NCI-H146 treated with DMSO at 0.1 percent for 48 hours (cell line): ENCODE measurements around the gene TNRC18.

Experiments
- DNase-seq: peaks from one replicate; lab custom pipeline; 2025; ENCODE audit not compliant: unreplicated experiment; lab: John Stamatoyannopoulos, UW

TNRC18 gene

DNA sequence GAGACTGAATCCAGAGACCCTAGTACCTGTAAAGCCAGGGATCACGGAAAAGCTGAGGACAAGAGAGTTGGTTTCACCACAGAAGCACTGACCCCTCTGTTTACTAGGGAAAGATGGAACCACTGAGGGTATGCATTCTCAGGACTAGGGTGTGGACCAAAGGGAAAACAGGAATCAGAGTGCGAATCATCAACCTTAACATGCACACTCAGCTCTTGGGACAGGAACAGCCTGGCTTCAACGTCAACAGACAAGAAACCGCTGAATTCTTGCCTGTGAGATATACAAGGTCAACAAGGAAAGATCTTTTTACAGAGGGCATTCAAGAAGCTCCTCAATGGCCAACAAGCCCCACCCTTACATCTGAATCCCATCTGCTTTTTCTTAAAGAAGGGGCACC is 14.9 kb downstream of the TNRC18 start:
- DNase-seq = no peak

DNA sequence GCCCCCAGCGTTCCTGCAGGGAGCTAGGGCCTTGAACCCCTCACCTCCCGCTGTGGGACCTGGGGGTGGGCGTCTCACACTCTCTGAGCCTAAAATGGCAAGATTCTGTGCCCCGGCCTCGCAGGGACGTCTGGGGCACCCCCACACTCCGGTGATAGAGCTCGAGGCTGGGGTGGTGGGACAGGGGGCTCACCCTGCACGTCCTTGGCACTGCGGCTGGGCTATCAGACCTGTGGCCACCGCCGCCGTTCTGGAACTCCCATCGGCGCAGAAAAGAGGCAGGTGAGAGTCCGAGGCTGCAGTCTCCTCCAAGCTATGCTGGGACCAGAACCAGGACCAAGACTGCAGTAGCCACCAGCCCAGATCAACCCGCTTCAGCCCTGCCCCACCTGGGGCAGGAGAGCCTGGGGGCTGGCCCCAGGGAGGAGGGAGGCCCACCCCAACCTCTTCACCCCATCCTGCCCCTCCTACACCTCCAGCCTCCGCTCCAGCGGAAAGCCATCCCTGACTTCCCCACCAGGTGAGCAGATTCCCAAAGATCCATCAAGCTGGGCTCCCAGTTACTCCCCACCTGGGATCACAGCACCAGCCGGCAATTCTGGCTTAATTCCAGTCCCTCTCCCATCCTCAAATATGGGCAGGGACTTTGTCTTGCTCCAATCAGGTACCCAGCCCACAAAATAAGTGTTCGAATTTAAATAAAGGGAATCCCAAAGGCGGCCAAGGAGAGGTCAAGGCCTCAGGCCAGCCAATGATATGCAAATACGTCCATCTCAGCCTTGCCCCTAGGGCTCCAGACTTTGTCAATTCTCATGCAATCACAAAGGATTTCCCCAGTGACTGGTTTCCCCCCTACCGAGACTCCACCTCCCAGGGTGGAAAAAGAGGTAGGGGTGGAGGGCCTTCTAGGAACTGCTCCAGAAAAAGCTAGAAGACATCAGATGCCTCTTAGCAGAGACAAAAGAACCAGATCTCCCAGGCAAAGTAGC is 16.4 kb downstream of the TNRC18 start:
- DNase-seq = peak; percentile 36

DNA sequence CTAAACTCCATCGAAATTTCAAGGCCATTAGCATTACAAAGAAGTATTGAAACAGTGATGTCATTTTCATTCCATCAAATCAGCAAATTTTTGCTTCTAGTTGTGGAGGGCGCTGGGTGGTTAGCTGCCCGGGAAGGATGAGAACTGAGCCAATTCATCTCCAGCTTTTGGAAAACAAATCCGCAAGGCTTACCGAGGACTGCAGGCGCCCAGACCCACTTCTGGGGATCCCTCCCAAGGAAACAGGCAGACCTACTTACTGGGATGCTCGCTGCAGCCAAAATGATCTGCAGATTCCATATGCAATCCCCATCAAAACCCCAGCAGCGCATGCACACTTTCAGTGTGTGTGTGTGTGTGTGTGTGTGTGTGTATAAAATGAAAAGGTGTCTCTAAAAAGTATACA is 19.2 kb downstream of the TNRC18 start:
- no peak for DNase-seq

DNA sequence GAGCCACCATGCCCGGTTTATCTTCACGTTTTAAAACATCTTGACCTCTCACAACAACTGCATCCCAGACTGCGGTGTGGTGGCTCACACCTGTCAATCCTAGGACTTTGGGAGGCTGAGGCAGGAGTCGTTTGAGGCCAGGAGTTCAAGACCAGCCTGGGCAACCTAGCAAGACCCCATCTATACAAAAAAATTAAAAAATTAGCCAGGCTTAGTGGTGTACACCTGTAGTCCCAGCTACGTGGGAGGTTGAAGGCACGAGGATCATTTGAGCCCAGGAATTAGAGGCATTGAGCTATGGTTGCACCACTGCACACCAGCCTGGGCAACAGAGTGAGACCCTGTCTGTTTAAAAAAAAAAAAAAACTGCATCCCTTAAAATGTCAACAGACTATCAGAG is 20.2 kb downstream of the TNRC18 start:
- DNase-seq = no peak

DNA sequence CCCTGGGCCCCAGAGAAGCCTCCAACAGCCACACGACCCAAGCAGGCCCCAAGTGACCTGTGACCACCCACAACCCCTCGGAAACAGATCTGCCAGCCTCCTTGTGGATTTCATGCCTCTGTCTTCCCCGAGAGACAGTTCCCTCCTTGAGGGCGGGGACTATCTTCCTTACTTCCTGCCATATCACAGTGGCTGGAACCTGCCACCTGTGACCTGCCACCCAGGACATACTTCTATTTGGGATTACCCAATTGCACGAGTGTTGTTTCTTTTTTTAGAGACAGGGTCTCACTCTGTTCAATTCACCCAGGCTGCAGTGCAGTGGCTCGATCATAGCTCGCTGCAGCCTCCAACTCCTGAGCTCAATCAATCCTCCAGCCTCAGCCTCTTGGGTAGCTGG is 25.9 kb downstream of the TNRC18 start:
- no peak for DNase-seq

DNA sequence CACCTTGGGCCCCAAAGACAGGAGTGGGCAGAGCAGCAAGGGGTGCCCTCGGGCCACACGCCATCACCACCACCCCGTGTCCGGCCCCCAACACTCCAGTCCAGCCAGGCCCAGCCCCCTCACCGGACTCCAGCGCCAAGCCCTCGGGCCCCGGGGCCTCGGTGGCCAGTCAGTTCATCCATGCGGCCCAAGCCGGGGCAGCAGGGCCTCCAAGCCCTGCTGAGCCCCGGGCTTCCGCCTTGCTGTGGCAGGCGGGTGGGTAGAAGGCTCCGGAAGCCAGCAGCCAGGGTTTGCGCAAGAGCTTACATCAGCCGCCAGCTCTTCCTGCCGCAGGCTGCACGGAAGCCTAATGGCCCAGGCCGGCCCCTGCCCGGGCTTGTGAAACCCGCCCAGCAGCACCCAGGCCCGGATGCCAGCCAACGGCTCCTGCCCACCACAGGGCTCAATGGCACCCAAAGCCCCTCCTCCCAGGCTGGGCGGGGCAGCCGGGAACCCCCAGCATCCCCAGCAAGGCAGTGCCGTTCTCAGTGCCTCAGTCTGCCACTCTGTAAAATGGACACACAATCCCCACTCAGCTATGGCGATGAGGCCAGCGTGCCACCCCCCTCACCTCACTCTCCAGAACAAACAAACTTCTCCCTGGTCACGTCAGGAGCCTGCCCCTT is 26.5 kb downstream of the TNRC18 start:
- DNase-seq = no peak

DNA sequence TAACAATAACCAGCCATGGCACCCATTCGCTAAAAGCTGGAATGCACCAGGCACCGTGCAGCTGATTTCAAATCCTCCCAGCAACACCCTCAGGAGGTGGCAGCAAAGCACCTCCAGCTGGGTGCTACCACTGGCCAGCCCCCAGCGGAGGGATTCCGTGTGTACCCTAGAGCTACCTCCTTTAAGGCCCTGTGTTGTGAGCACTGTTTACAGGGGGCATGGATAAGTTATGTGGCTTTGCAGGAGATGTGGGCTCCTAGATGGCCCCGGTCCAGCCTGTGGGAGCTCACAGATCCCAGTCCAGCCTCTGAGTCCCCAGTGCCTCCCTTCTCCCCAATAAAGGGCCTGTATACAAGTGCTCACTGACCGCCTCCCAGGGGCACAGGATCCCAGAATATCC is 27.1 kb downstream of the TNRC18 start:
- no peak for DNase-seq

DNA sequence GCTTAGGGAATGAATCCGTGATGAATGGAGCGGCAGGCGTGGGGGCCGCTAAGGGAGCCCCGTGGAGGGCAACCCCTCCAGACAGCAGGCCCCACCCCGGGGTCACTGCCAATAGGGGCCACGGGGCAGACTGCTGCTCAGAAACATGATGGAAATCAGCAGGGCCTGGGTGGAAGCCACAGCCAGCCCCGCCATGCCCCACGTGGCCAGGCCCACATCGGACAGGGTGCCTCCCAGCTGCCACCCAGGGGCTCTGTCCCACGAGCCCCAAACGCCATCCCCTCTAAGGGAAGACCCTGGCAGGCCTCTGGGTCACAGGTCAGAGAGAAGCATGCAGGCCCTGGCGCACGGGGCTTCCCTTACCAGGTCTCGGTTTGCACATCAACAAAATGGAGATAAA is 28.4 kb downstream of the TNRC18 start:
- DNase-seq = no peak

DNA sequence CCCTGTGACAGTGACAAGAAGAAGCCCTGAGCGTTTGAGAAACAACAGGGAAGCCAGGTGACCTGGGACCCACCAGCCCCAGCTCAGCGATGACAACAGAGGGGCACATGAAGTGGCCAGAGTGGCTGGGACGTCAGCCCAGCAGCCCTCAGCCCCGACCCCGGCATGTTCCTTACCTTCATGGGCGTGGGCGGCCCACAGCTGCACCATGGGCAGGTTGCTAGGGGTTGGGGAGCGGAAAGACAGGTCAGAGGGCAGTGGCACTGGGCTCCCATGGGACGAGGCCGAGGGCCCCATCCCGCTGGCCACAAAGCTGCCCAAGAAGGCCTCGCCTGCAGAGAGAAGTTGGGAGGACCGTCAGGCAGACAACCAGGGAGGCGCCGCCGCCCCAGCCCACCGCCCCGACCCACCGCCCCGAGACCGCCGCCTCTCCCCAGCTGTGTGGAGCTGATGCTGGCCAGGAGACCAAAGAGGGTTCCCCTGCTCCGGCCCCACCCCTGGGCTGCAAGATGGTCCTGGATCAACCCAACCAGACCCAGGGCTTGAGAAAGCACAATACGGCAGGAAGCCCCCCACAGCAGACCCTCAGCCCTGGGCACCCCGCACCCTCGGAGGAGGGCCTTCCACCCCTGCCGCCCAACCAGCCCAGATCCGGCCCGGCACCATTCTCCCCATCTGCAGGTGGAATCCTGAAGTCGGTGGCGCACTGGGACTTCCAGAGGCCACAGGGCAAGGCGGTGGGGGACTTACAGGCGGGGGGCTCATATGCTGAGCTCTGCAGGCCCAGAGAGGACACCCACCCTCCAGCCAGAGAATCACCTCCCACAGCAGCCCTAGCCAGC is 29.1 kb downstream of the TNRC18 start:
- no peak for DNase-seq

DNA sequence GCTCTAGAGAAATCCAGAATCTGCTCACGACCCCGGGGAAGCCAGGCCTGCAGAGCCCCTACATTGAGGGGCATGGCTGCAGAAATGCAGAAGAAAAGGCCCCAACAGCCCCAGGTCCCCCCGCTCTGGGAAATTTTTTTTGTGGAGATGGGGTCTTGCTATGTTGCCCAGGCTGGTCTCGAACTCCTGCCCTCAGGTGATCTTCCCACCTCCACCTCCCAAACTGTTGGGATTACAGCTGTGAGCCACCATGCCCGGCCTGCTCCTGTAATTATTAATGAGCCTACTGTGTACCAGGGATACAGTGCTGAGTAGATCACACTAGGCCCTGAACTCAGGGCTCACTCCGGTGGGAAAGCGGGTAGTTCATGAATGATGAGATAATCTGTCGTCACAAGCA is 29.9 kb downstream of the TNRC18 start:
- DNase-seq = no peak

DNA sequence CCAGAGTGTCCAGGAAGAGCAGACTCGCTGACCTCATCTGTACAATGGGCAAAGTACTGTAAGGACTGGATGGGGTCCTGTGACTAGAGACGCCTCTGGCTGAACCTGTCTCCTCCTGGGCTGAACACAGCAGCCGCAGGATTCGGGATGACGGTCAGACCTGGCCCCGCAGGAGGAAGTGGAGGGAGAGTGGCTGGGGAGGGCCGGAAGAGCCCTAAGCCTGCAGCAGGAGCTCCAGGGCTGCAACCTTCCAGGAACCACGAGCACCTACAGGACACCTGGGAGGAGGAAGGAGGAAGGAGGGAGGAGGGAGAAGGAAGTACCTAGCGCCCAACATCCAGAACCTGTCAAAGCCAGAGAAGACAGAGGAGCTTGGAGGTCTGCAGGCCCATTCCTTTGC is 30.3 kb downstream of the TNRC18 start:
- no peak for DNase-seq

DNA sequence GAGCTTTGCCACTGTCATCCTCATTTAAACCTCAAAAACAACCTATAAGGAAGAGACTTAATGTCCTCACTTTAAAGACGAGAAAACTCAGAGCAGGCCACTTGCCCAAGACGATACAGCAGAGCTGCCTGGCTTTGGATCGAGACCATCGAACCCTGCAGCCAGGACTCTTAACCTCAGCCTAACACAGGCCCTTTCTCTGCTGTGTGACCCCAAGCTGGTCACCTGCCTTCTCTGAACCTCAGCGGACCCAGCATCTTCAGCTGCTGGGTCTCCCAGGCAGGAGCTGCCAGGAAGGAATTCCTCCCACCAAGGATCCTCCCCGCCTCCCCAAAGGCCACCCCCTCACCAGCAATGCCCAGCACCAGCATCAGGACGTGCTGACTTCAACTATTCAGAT is 32.7 kb downstream of the TNRC18 start:
- no peak for DNase-seq

DNA sequence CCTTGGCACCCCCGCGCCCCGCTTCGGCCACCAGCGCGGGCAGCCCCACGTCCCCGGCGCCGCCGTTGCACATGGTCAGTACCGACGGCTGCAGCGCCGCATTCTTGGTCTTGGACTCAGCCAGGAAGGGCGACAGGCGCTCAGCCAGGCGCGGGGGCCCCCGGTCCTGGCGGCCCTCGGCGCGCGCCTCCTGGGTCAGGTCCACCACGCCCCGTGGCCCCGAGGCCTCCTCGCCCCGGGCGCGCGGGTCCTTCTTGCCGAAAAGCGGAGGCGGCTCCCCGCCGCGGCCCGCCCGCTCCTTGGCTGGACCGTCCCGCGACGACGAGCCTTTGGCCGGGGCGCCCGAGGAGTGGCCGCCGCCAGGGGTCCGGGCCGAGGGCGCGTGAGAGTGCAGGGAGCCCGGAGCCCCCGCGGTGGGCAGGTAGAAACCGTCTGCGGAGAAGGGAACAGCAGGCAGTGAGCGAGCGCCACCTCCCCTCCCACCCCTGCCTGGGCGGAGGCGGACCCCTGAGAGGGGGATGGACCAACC is 34.7 kb downstream of the TNRC18 start:
- no peak for DNase-seq

DNA sequence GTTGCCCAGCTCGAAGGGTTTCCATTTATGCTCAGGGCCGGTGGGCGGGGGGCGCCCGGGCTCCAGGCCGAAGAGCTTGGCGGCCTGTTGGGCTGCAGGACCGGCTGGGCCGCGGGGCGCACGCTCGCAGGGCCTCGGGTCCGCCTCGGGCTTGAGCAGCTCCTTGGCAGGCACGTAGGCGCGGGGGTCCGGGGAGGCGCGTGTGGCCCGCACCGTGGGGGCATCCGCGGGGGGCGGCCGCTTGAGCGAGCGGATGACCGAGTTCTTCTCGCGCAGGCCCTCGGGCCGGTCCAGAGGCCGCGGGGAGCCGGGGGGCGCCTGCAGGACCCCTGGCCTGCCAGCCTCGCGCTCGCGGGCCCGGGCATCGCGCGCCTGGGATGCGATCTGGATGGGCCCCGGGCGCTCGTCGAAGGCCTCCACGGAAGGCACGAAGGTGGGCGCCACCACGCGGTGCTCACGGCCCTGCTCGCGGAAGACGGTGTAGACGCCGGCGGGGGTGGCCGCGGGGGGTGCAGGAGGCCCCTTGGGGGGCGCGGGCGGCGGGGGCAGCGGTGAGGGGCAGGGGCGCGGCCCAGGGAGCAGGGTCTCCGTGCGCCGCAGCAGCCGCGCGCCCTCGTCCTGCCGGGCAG is 35.2 kb downstream of the TNRC18 start:
- DNase-seq = no peak

DNA sequence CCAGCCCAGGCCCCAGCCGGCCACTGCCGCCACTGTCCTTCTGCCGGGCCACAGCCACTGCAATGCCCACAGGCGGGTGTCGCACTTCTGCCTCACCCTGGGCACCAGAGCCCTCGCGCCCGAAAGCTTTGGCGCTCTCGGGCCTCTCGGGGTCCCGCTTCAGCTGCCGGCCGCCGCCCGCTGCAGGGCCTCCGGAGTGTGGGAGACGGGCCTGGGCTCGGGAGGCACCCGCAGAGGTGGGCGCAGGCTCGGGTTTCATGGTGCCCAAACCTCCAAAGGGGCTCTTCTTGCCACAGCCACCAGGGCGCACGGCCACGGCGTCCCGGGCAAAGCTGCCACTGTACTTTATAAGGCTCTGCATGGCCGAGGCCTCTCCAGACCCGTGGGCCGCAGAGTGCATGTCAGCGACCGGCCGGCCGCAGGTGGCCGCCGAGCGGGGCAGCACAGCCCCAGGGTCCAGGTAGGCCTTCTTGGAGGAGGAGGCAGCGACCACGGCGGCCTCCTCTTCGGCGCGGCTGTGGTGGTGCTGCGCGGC is 35.9 kb downstream of the TNRC18 start:
- no peak for DNase-seq

DNA sequence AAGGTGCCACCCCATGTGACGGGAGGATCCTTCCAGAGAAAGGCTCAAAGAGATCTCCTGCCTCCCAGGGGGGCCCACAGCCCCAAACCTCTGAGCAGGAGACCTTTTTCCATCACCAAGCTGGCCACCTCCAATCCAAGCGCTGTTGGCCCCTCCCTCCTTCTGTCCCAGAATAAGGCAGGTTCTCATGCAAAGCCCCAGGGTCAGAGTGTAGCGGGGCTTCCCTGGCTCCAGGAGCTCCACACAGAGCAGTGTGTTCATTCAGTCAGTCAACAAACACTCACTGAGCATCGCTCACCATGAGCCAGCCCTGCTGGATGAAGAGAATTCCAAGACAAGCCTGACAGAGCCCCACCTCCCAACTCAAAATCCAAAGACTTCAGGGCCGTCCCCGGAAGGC is 39.0 kb downstream of the TNRC18 start:
- DNase-seq = no peak

DNA sequence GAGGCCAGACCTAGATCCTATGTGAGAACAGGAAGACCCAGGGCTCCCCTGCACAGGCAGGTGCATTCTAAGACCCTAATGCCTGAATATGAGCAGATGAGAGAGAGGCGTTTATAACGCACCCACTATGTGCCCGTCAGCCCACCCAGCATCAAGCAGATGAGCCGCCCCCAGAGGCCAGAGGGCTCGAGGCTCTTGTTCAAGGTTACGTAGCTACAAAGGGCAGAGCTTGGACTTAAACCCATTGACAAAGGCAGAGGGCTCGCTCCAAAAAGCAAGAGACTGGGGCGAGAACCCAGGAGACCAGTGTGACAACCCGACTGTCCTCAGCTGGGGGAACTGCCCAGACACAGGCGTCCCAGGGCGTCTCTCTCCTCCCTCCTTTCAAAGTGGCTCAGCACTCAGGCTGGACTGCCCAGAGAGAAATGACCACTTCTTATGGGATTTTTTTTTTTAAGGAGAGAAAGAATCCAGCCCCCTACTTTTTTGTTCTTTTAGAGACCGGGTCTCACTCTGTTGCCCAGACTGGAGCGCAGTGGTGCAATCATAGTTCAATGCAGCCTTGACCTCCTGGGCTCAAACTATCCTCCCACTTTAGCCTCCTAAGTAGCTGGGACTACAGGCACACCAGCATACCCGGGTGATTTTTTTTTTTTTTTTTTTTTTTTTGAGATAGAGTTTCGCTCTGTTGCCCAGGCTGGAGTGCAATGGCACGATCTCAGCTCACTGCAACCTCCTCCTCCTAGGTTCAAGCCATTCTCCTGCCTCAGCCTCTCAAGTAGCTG is 40.1 kb downstream of the TNRC18 start:
- no peak for DNase-seq

DNA sequence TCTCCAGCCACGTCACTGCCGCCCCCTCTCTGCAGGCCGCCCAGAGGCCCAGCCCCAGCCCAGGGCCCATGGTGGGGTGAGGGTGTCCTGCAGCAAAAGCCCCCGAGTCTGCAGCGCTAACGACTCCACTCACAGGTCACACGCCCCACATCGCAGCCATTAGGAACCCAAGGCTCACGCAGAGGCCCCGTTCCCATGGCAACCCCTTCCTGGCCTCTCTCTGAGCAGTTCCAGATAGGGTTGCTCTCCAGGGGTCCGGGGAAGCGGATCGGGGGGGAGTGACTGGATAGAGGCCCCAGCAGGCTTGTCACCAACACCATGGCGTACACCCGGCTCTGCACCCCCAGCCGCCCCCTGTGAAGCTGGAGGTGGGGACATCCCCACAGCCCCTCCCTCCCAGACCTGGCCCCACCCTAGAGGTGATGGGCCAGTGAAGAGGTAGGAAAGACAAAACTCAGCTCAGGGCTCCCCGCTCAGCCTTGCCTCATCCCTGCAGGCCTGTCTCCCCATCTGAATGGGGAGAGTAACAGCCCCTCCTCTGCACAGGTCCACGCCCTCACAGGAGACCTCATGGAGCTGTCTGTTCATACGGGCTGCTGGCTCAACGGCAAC is 41.2 kb downstream of the TNRC18 start:
- DNase-seq = peak; percentile 12

DNA sequence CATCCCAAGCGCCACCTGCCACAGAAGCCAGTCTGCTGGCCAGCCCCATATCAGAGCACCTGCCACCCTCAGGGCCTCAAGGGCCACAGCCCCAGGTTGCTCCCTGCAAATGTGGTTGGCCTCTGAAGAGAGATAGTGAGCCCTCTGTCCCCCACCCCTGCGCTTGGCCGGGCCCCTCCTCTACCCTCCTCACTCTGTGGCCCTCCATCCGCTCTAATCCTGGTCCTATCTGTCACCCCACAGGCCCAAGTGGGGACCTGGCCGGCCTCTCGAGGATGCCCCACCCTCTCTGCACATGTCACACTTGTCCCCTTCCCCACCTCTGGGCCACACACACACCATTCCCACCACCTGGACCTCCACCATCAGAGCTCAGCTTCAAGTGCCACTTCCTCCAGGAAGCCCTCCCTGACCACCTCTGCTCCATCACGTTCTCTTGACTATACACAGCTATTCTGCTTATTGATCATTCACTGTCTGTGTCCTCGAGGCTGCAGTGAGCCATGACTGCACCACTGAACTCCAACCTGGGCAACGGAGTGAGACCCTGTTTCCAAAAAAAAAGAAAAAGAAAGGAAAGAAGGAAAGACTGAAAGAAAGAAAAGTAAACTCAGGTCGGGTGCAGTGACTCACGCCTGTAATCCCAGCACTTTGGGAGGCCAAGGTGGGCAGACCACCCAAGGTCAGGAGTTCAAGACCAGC is 42.4 kb downstream of the TNRC18 start:
- DNase-seq = no peak
